Esophagus squamous epithelium (tissue), 5 donors: ENCODE measurements around the gene ANXA7. TPM values are rescaled to one million over a fixed set of nuclear protein-coding genes. Genes with fewer than 3 reads are reported as not detected.

Experiments
- DNase-seq: peaks from one replicate; lab custom pipeline; 2025; lab: John Stamatoyannopoulos, UW
- H3K27ac ChIP-seq, 4 donors: fragments of 200-600 bp; sonication (generic); one replicate each; pipeline ENCODE4 v1.5.1; 2016 to 2019; ENCODE audit warnings: mild to moderate bottlenecking in 1 of 4
- H3K27me3 ChIP-seq, 4 donors: fragments of 200-600 bp; sonication (generic); 1 replicate in 3 of 4; 2 replicates in 1 of 4; pipeline versions ENCODE4 v1.5.1 to v1.6.0; 2017 to 2021; ENCODE audit warnings: antibody characterized with exemption in 1 of 4
- H3K36me3 ChIP-seq, 3 donors: fragments of 200-600 bp; sonication (generic); one replicate each; pipeline ENCODE4 v1.5.1; 2016 to 2019
- H3K4me1 ChIP-seq, 3 donors: fragments of 200-600 bp; sonication (generic); one replicate each; pipeline ENCODE4 v1.5.1; 2017 to 2019
- H3K4me3 ChIP-seq, 4 donors: fragments of 200-600 bp; sonication (generic); 1 replicate in 3 of 4; 2 replicates in 1 of 4; pipeline ENCODE4 v1.5.1; 2016 to 2019; ENCODE audit warnings: mild to moderate bottlenecking in 2 of 4, moderate library complexity in 1 of 4
- H3K9me3 ChIP-seq, 3 donors: fragments of 200-600 bp; sonication (generic); one replicate each; pipeline ENCODE4 v1.5.1; 2016 to 2019
- CTCF ChIP-seq, 6 experiments: fragments of 450-650 bp in 4 of 6; fragments of 200-600 bp in 2 of 6; sonication (generic) in 2 of 6; IDR thresholded peaks; one replicate each; pipeline ENCODE4 v1.5.1; 2016 to 2019; ENCODE audit warnings: antibody characterized with exemption in 6 of 6, mild to moderate bottlenecking in 4 of 6, moderate library complexity in 4 of 6
- POLR2A ChIP-seq, 4 donors: fragments of 450-650 bp; IDR thresholded peaks; one replicate each; pipeline ENCODE4 v1.6.1; 2017; ENCODE audit warnings: antibody characterized with exemption in 4 of 4, mild to moderate bottlenecking in 4 of 4, moderate library complexity in 3 of 4
- WGBS, 2 donors: methylation state at CpG; one replicate each; pipeline ENCODE4 v1.1.5; 2018; 5-methylcytosine and 5-hydroxymethylcytosine counted together
- intact Hi-C: fragments of 100-400 bp; cut with DNase I; formaldehyde crosslinking; loops from one replicate; pipeline ENCODE4 v1.15.0; 2022
- total RNA-seq, 4 donors: library from RNA; depleted of rRNA; stranded (reverse); fragments of >200 nt; gene quantifications; one replicate each; pipeline ENCODE4 v1.1.0, GENCODE V29; 2016
- donor health status: DM: yes; HTN: yes; CAD: no.

The ANXA7 gene
- total RNA-seq, 4 donors from 2014 or later, result 95.8 to 130 (median 108) TPM

- DNase-seq, result no peak
- H3K27ac ChIP-seq, result no peak overlapping the region
- H3K4me1 ChIP-seq, result no peaks in the 10 kb centered on the region
- H3K36me3 ChIP-seq, result peaks cover 0 to 58% (median 0%) of the 10 kb centered on the region in 3 donors
- H3K9me3 ChIP-seq, result no peaks in the 10 kb centered on the region
- no peaks in the 10 kb centered on the region for H3K27me3 ChIP-seq
- no peak for TF ChIP-seq CTCF (IDR thresholded peaks at IDR 0.05)
- TF ChIP-seq POLR2A (IDR thresholded peaks at IDR 0.05), result no peak
- WGBS, 2 donors, result 94 to 100% methylated on average over 1 of the region's 1 CpG
- intact Hi-C loops, result no loop called here
- H3K4me3 ChIP-seq, result no peak overlapping the region
These were observed 25.2 kb upstream of the ANXA7 start for GRCh38 chr10:73439055-73439454.

GRCh38 chr10:73433538-73433867, 19.6 kb upstream of the ANXA7 start, which contains the start of gene MSS51:
MSS51 (minus strand) TSS chr10:73433561; CDS start chr10:73428284, 5,277 bp downstream.
- peaks cover 0 to 51% (median 0%) of the 10 kb centered on the region in 3 donors for H3K36me3 ChIP-seq
- DNase-seq, result no peak
- no peaks in the 10 kb centered on the region for H3K27me3 ChIP-seq
- H3K27ac ChIP-seq, result no peak within 1 kb of the TSS
- intact Hi-C loops, result no loop called here
- H3K4me3 ChIP-seq, result no peak within 1 kb of the TSS
- peaks cover 0 to 7% (median 0%) of the 10 kb centered on the region in 3 donors for H3K4me1 ChIP-seq
- no peak for TF ChIP-seq CTCF (IDR thresholded peaks at IDR 0.05)
- no peak for TF ChIP-seq POLR2A (IDR thresholded peaks at IDR 0.05)
- H3K9me3 ChIP-seq, result no peaks in the 10 kb centered on the region

DNA sequence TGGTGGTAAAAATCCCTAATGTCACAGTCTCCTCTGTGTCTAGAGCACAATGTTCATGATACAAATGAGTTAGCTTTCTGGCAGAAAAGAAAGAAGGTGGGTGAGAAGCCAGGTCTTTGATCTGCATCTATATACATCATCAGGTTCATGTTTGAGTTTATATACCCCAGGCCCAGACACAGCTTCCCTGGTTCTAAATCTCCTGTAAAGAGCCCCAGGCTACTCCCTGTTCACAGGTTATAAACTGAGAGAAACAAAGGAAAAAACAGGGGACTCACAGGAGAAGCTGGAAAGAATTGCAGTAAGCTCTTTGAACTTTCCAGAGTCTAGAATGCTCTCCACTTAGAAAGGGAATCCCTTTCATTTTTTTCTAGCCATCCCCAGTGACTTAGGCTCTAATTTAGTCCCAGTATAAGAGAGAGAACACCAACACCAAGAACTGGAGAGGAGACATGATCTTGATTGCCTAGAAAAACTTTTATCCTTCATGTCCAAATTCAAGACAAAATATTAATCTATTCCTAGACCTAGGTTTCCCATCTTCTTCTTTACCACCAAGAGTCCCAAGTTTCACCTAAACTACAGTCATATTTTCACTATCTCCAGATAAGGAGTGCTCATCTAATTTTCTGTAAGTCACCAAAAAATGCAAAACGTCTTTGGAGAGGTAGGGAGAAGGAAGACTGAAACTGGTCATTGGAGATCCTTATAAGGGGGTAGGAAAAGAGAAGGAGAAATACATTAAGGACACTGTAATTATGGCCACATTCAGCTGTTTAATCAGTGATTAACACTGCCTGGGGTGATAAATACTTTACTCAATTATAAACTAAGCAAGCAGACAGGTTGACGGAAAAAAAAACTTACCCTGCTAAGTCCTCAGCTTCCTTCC, 19.0 kb upstream of the ANXA7 start:
- TF ChIP-seq POLR2A (IDR thresholded peaks at IDR 0.05) (no peak), CTCF (IDR thresholded peaks at IDR 0.05) (no peak)
- H3K36me3 ChIP-seq, result peaks cover 0 to 52% (median 0%) of the 10 kb centered on the region in 3 donors
- no peaks in the 10 kb centered on the region for H3K9me3 ChIP-seq
- H3K27ac ChIP-seq, result no peak overlapping the region
- no peak overlapping the region for H3K4me3 ChIP-seq
- H3K4me1 ChIP-seq, result peaks cover 0 to 7% (median 0%) of the 10 kb centered on the region in 3 donors
- no peaks in the 10 kb centered on the region for H3K27me3 ChIP-seq
- DNase-seq, result no peak
- WGBS, 2 donors, result 32 to 43% methylated on average over 2 of the region's 2 CpGs
- intact Hi-C loops, result no loop called here

- peaks cover 5 to 78% (median 15%) of the 10 kb centered on the region in 3 donors for H3K36me3 ChIP-seq
- WGBS, 2 donors, result 96 to 100% methylated on average over 4 of the region's 4 CpGs
These were observed 12.5 kb upstream of the ANXA7 start for GRCh38 chr10:73426318-73426717.

DNA sequence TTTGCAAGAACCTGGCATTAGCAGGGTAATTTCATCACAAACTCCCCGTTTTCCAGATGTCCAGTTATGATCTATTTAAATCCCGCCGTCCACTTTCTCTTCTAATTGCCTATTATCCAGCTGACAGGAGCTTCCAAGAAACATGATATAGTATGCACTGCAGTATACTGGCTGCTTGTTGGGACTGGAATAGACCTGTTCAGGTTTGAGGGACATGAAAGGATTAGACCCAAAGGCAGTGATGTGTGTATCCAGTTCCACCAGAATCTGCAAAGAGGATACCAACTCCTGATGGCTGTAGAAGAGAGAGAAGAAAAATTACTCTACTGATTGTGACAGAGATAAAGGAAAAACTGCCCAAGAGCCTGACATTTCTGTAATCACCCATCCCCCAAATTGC, 10.6 kb upstream of the ANXA7 start:
- no peak for DNase-seq
- TF ChIP-seq CTCF (IDR thresholded peaks at IDR 0.05), result no peak
- TF ChIP-seq POLR2A (IDR thresholded peaks at IDR 0.05), result no peak
- Histone ChIP-seq H3K9me3 (no peaks in the 10 kb centered on the region), H3K4me1 (peaks cover 0 to 19% (median 7%) of the 10 kb centered on the region in 3 donors), H3K4me3 (no peak overlapping the region), H3K36me3 (peaks cover 5 to 72% (median 15%) of the 10 kb centered on the region in 3 donors), H3K27ac (peak overlapping the region in 2 of 4 donors; percentile 9 to 14), H3K27me3 (no peaks in the 10 kb centered on the region)
- intact Hi-C loops, result no loop called here
- 46 to 62% methylated on average over 3 of the region's 3 CpGs for WGBS, 2 donors

More at GRCh38 chr10:73426318-73426717, 12.5 kb upstream of the ANXA7 start:
- Histone ChIP-seq H3K9me3 (no peaks in the 10 kb centered on the region), H3K27me3 (no peaks in the 10 kb centered on the region), H3K4me3 (no peak overlapping the region), H3K4me1 (peaks cover 0 to 17% (median 7%) of the 10 kb centered on the region in 3 donors), H3K27ac (no peak overlapping the region)
- DNase-seq, result no peak
- intact Hi-C loops, result no loop called here
- TF ChIP-seq POLR2A (IDR thresholded peaks at IDR 0.05), result no peak
